ENCODE results near the gene ATOH7.

Gene ATOH7

GRCh38 chr10:68271196-68271882, 39.4 kb upstream of the ATOH7 start:
- TF ChIP-seq, protein P1, sequence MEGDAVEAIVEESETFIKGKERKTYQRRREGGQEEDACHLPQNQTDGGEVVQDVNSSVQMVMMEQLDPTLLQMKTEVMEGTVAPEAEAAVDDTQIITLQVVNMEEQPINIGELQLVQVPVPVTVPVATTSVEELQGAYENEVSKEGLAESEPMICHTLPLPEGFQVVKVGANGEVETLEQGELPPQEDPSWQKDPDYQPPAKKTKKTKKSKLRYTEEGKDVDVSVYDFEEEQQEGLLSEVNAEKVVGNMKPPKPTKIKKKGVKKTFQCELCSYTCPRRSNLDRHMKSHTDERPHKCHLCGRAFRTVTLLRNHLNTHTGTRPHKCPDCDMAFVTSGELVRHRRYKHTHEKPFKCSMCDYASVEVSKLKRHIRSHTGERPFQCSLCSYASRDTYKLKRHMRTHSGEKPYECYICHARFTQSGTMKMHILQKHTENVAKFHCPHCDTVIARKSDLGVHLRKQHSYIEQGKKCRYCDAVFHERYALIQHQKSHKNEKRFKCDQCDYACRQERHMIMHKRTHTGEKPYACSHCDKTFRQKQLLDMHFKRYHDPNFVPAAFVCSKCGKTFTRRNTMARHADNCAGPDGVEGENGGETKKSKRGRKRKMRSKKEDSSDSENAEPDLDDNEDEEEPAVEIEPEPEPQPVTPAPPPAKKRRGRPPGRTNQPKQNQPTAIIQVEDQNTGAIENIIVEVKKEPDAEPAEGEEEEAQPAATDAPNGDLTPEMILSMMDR (conservative IDR thresholded peaks at IDR 0.05; ENCODE audit: control insufficient read depth, insufficient read depth, low read depth, low read length), result no peak
- H3K4me3 ChIP-seq (ENCODE audit: control insufficient read depth, low read depth, low read length), result no peak overlapping the region
- no peak for DNase-seq (ENCODE audit: low read depth)

DNA sequence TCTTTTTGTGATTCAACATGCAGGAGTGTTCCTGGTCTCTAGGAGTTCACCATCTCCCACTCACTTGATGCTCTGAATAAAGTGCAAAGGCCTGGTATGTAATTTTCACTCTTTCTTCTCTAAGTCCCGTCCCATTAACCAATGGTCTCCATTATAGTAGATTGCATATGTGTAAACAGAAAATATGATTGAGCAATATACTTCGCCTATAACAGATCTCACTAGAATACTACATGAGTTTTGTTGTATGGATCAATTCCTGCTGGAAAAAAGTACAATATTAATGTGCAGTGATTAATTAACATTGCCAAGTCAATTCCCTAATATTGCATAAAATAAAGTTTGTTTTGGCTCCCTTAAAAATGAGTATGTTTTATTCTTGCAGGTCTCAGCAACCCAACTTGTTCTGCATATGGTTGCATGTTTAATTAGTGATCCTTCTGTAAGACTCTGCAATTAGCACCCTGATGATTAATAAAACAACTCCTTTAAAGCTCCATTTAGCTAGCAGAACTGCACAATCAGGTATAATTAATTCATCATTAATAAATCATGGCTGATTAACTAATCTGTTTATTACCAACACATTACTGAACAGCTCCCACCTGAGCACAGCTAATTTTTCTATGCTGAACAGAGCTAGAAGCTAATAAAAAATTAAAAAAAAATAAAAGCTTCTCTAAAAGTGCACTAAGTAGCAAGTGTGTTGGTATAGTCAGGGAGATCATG, 37.8 kb upstream of the ATOH7 start:
- TF ChIP-seq, protein P1 (conservative IDR thresholded peaks at IDR 0.05; ENCODE audit: control insufficient read depth, insufficient read depth, low read depth, low read length), result no peak
- no peak overlapping the region for H3K4me3 ChIP-seq (ENCODE audit: control insufficient read depth, low read depth, low read length)

DNA sequence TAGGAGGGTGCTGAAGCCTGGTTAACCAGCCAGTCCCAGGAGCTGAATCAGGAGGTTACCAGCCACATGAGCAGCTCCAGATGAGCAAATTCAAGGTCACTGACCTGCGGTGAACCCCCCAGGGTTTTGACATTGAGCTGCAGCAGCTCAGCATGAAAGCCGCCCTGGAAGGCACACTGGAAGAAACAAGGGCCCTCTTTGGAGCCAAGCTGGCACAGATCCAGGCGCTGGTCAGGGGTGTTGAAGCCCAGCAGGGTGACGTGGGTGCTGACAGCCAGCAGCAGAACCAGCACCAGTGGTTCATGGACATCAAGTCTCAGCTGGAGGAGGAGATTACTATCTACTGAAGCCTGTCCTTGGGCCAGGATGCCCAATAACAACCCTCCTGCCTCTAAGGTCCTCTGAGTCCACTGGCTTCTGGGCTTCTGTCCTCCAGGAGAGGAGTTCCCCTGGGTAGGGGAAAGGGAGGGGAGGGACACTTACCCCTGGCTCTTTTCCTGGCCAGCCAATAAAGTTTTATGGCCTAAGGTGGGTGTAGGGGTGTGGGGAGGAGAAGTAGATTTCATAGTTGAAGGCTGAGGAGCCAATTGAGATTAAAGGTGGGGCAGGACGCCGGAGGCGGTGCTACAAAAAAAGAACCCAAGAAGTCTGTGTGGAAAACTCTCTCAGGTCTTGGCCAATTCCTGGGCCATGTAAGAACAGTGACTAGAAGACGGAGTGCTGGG, 29.4 kb upstream of the ATOH7 start:
- H3K4me3 ChIP-seq (ENCODE audit: control insufficient read depth, low read depth, low read length), result no peak overlapping the region
- DNase-seq (ENCODE audit: low read depth), result no peak
- TF ChIP-seq, protein P1 (conservative IDR thresholded peaks at IDR 0.05; ENCODE audit: control insufficient read depth, insufficient read depth, low read depth, low read length), result no peak

More for the DNA sequence above, 37.8 kb upstream of the ATOH7 start:
- no peak for DNase-seq (ENCODE audit: low read depth)

DNA sequence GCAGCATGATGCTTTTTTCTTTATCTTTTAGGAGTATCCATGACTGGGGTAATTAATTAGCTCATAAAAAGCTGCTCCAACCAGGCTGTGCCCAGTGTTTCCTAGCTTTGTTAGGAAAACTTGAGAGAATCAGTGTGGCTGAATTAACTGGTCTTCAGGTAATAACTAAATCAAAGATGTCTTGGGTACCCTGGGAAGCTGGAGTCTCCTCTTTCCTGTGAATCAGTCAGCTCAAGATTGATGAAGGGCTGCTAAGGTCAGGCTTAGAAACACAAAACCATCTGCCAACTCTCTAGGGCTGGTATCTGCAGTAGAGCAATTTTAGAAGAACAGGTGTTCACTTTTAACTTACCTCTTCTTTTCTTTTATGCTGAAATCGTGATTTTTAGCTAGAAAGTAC, 21.4 kb upstream of the ATOH7 start:
- DNase-seq (ENCODE audit: low read depth), result no peak
- no peak overlapping the region for H3K4me3 ChIP-seq (ENCODE audit: control insufficient read depth, low read depth, low read length)
- TF ChIP-seq, protein P1 (conservative IDR thresholded peaks at IDR 0.05; ENCODE audit: control insufficient read depth, insufficient read depth, low read depth, low read length), result no peak

DNA sequence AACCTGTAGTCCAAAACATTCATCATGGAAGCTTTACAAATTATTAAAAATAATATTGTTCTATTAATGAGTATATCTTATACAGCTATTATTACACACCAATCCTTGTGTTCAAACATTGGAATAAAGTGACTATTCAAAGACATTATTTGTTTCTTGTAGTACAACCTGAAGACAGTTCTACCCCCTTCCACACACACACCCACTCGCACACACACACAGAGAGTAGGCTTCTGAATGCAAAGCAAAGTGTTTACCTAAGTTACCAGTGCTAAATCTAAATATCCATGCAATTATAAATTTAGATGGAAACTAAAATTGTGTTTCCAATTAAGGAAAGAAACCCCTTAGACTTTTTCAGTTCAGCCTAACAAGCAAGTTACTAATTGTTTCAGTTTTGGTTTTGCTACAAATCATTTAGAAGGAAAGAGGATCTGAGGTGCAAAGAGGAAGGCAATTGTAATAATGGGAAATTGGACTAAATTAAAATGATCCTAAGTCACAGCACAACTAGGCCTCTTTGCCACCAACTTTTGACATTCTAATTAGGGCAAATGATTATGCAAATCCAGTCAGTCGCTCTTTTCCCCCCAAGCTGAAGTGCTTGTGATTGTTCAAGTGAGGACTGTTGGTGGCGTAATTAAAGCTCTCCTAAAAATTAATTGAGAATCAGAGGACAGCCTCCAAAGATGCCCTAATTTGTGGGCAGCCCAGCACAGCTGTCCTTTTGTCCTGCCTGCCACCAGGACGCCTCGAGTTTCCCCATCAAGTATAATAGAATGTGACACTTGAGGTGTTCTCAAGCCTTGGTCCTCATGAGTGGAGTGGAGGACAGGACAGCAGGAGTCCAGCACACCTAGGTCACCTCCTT, 19.9 kb upstream of the ATOH7 start:
- no peak overlapping the region for H3K4me3 ChIP-seq (ENCODE audit: control insufficient read depth, low read depth, low read length)
- TF ChIP-seq, protein P1 (conservative IDR thresholded peaks at IDR 0.05; ENCODE audit: control insufficient read depth, insufficient read depth, low read depth, low read length), result no peak
- no peak for DNase-seq (ENCODE audit: low read depth)

DNA sequence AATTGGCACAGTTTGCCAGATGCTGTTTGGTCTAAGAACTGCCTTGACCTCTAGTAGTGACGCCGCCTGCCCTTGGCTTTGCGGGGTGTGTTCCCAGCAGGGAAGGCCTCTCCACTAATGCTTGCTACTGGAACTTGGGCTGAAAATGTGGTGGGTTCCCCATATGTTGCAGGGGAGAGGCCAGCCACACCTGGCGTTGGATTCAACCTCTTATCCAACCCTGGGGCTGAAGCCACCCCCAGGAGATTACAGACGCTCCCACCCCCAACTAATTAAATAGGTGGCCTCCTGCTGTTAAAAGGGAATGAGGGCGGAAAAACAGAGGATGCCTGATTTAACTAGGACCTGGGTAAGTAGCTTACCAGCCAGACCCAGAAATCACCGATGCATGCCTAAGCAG, 19.2 kb upstream of the ATOH7 start:
- DNase-seq (ENCODE audit: low read depth), result no peak
- TF ChIP-seq, protein P1 (conservative IDR thresholded peaks at IDR 0.05; ENCODE audit: control insufficient read depth, insufficient read depth, low read depth, low read length), result no peak
- H3K4me3 ChIP-seq (ENCODE audit: control insufficient read depth, low read depth, low read length), result no peak overlapping the region
